Gastrocnemius medialis (tissue), 4 donors: ENCODE data around the gene TTYH2.

Experiments used
- POLR2A ChIP-seq, 2 donors: fragments of 450-650 bp; IDR thresholded peaks; one replicate each; pipeline ENCODE4 v1.6.1; 2017; ENCODE audit warnings: antibody characterized with exemption in 2 of 2, mild to moderate bottlenecking in 2 of 2, moderate library complexity in 2 of 2
- TF ChIP-seq, protein P1 (sequence below), 5 experiments: fragments of 450-650 bp in 3 of 5; fragments of 200-600 bp in 2 of 5; sonication (generic) in 2 of 5; IDR thresholded peaks in 4 of 5; conservative IDR thresholded peaks in 1 of 5; 1 replicate in 4 of 5; 2 replicates in 1 of 5; pipeline ENCODE4 v1.5.1; 2016 to 2019; ENCODE audit warnings: antibody characterized with exemption in 5 of 5, mild to moderate bottlenecking in 3 of 5, moderate library complexity in 3 of 5

DNA sequence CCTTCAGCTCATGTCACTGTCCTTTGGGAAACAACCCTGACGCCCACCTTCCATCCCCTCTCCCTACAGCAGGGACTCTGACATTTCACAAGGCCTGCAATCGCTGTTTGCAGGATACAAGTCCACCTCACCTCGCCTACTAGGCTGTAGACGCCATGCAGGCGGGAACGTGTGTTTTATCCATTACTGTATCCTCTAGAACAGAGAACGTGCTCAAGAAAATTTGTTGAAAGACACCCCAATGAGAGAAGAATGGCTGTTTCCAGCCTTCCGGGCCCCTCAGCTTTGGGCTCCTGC is 1.5 kb upstream of the TTYH2 start:
- TF ChIP-seq, protein P1, sequence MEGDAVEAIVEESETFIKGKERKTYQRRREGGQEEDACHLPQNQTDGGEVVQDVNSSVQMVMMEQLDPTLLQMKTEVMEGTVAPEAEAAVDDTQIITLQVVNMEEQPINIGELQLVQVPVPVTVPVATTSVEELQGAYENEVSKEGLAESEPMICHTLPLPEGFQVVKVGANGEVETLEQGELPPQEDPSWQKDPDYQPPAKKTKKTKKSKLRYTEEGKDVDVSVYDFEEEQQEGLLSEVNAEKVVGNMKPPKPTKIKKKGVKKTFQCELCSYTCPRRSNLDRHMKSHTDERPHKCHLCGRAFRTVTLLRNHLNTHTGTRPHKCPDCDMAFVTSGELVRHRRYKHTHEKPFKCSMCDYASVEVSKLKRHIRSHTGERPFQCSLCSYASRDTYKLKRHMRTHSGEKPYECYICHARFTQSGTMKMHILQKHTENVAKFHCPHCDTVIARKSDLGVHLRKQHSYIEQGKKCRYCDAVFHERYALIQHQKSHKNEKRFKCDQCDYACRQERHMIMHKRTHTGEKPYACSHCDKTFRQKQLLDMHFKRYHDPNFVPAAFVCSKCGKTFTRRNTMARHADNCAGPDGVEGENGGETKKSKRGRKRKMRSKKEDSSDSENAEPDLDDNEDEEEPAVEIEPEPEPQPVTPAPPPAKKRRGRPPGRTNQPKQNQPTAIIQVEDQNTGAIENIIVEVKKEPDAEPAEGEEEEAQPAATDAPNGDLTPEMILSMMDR (IDR thresholded peaks at IDR 0.05 in 4 of 5, conservative IDR thresholded peaks at IDR 0.05 in 1 of 5): no peak
- no peak for TF ChIP-seq POLR2A (IDR thresholded peaks at IDR 0.05)
